ENCODE data around the gene IL17RC.
A peak's percentile ranks its signal among the peaks of the same experiment; 100 is the strongest.

- TF ChIP-seq EP300 (IDR thresholded peaks at IDR 0.05) (no peak), CTCF (IDR thresholded peaks at IDR 0.05) (peak in 1 of 3 donors; percentile 11)
Observed at GRCh38 chr3:9934235-9934621, 17.3 kb downstream of the IL17RC start.
